ENCODE measurements around the gene XDH.
A peak's percentile ranks its signal among the peaks of the same experiment; 100 is the strongest.

Gene XDH

GRCh38 chr2:31387850-31388249, 26.7 kb downstream of the XDH start:
- H2BK5ac ChIP-seq (ENCODE audit: low read length), result no peak overlapping the region
- no peak overlapping the region for H2AK5ac ChIP-seq (ENCODE audit: low read depth, low read length)
- no peaks in the 10 kb centered on the region for H3K27me3 ChIP-seq (ENCODE audit: control insufficient read depth in 3 of 3, insufficient read depth in 3 of 3, low read depth in 1 of 3, low read length in 3 of 3)
- H3K9ac ChIP-seq (ENCODE audit: low read depth, low read length, poor library complexity), result no peak overlapping the region
- H4K8ac ChIP-seq (ENCODE audit: low read depth, low read length), result no peak overlapping the region
- no CpG with 5 or more reads among the region's 8 CpGs for WGBS, 2 donors (ENCODE audit: extremely low coverage in 2 of 2, insufficient read length in 2 of 2, insufficient replicate concordance in 1 of 2)
- H2BK12ac ChIP-seq (ENCODE audit: low read length), result no peak overlapping the region
- H3K36me3 ChIP-seq (replicated peaks in 1 of 2; ENCODE audit: control insufficient read depth in 2 of 2, insufficient read depth in 2 of 2, low read length in 2 of 2), result no peaks in the 10 kb centered on the region
- no peaks in the 10 kb centered on the region for H3K4me1 ChIP-seq (ENCODE audit: control insufficient read depth in 2 of 2, insufficient read depth in 1 of 2, low read depth in 1 of 2, low read length in 2 of 2)
- H2AFZ ChIP-seq (ENCODE audit: low read length), result no peak overlapping the region
- no peak for DNase-seq (ENCODE audit: low spot score)
- no peaks in the 10 kb centered on the region for H3K79me1 ChIP-seq (ENCODE audit: low read depth, low read length)
- H3K27ac ChIP-seq (replicated peaks; ENCODE audit: low read length), result no peak overlapping the region
- no peak overlapping the region for H3K23ac ChIP-seq (ENCODE audit: low read depth, low read length, poor library complexity)
- no peaks in the 10 kb centered on the region for H3K9me3 ChIP-seq (replicated peaks in 1 of 2; ENCODE audit: control insufficient read depth in 2 of 2, insufficient read depth in 1 of 2, low read depth in 1 of 2, low read length in 2 of 2)
- no peak overlapping the region for H3K14ac ChIP-seq (ENCODE audit: low read length)
- H3K18ac ChIP-seq (ENCODE audit: low read length), result no peak overlapping the region
- H4K91ac ChIP-seq (ENCODE audit: low read depth, low read length, poor library complexity), result no peak overlapping the region
- no peak overlapping the region for H2BK120ac ChIP-seq (ENCODE audit: low read depth, low read length)
- H3K4me2 ChIP-seq (ENCODE audit: insufficient read depth, low read length, poor library complexity, severe bottlenecking), result no peak overlapping the region
- H3K4me3 ChIP-seq (ENCODE audit: low read length in 2 of 2), result no peak overlapping the region
- no peak overlapping the region for H3K4ac ChIP-seq (ENCODE audit: low read length)
- no peak overlapping the region for H2BK15ac ChIP-seq (ENCODE audit: low read length)

DNA sequence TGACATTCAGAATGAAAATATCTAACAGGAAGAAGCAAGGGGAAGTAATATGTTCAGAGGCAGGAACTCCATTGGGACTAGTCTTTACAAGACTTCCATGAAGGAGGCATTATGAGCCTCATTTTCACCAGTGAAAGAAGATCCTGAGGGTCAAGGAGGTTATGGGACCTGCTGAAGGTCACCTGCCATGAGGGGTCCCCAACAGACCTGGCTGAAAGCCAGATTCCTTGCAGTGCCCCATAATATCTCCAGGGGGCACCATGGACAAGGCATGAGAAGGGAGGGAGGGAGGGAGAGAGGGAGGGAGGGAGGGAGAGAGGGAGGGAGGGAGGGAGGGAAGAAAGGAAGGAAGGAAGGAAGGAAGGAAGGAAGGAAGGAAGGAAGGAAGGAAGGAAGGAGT, 27.9 kb downstream of the XDH start:
- H3K4me3 ChIP-seq (ENCODE audit: low read length in 2 of 2), result no peak overlapping the region
- H3K36me3 ChIP-seq (replicated peaks in 1 of 2; ENCODE audit: control insufficient read depth in 2 of 2, insufficient read depth in 2 of 2, low read length in 2 of 2), result no peaks in the 10 kb centered on the region
- no peak overlapping the region for H3K4ac ChIP-seq (ENCODE audit: low read length)
- H3K9ac ChIP-seq (ENCODE audit: low read depth, low read length, poor library complexity), result no peak overlapping the region
- no peak overlapping the region for H3K14ac ChIP-seq (ENCODE audit: low read length)
- no peak overlapping the region for H3K23ac ChIP-seq (ENCODE audit: low read depth, low read length, poor library complexity)
- H2AFZ ChIP-seq (ENCODE audit: low read length), result no peak overlapping the region
- no peak overlapping the region for H2BK120ac ChIP-seq (ENCODE audit: low read depth, low read length)
- H3K27ac ChIP-seq (replicated peaks; ENCODE audit: low read length), result no peak overlapping the region
- H3K4me2 ChIP-seq (ENCODE audit: insufficient read depth, low read length, poor library complexity, severe bottlenecking), result no peak overlapping the region
- no peak overlapping the region for H4K91ac ChIP-seq (ENCODE audit: low read depth, low read length, poor library complexity)
- no peaks in the 10 kb centered on the region for H3K27me3 ChIP-seq (ENCODE audit: control insufficient read depth in 3 of 3, insufficient read depth in 3 of 3, low read depth in 1 of 3, low read length in 3 of 3)
- H2AK5ac ChIP-seq (ENCODE audit: low read depth, low read length), result no peak overlapping the region
- H4K8ac ChIP-seq (ENCODE audit: low read depth, low read length), result no peak overlapping the region
- no peaks in the 10 kb centered on the region for H3K9me3 ChIP-seq (replicated peaks in 1 of 2; ENCODE audit: control insufficient read depth in 2 of 2, insufficient read depth in 1 of 2, low read depth in 1 of 2, low read length in 2 of 2)
- H3K4me1 ChIP-seq (ENCODE audit: control insufficient read depth in 2 of 2, insufficient read depth in 1 of 2, low read depth in 1 of 2, low read length in 2 of 2), result peaks cover 0 to 2% of the 10 kb centered on the region in 2 donors
- H3K18ac ChIP-seq (ENCODE audit: low read length), result no peak overlapping the region
- no peak overlapping the region for H2BK12ac ChIP-seq (ENCODE audit: low read length)
- no peaks in the 10 kb centered on the region for H3K79me1 ChIP-seq (ENCODE audit: low read depth, low read length)
- peak; percentile 12 for DNase-seq (ENCODE audit: low spot score)
- H2BK15ac ChIP-seq (ENCODE audit: low read length), result no peak overlapping the region
- H2BK5ac ChIP-seq (ENCODE audit: low read length), result no peak overlapping the region

DNA sequence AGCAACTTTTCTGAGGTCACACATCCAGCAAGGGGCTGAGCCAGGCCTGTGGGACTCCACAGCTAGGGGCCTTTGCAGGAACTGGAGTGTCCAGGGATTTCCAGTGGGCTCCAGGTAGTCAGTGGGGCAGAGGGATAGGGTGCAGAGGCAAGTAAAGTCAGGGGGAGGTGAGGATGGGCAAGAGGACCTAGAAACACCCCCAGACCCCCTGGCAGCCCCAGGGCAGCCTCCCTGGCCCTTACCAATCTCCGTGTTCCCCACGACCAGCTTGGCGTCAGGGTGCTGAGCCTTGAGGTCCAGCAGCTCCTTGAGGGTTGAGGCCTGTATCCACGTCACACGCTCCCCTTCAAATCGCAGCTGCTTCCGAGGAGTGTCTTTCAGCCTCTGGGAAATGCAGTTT, 28.4 kb downstream of the XDH start:
- no peak overlapping the region for H3K14ac ChIP-seq (ENCODE audit: low read length)
- H3K27ac ChIP-seq (replicated peaks; ENCODE audit: low read length), result no peak overlapping the region
- peaks cover 0 to 2% of the 10 kb centered on the region in 2 donors for H3K4me1 ChIP-seq (ENCODE audit: control insufficient read depth in 2 of 2, insufficient read depth in 1 of 2, low read depth in 1 of 2, low read length in 2 of 2)
- peak overlapping the region; percentile 25 for H2BK15ac ChIP-seq (ENCODE audit: low read length)
- H3K4me3 ChIP-seq (ENCODE audit: low read length in 2 of 2), result no peak overlapping the region
- no peak overlapping the region for H4K8ac ChIP-seq (ENCODE audit: low read depth, low read length)
- no peak overlapping the region for H2AK5ac ChIP-seq (ENCODE audit: low read depth, low read length)
- no peaks in the 10 kb centered on the region for H3K27me3 ChIP-seq (ENCODE audit: control insufficient read depth in 3 of 3, insufficient read depth in 3 of 3, low read depth in 1 of 3, low read length in 3 of 3)
- no peak overlapping the region for H3K18ac ChIP-seq (ENCODE audit: low read length)
- H3K4me2 ChIP-seq (ENCODE audit: insufficient read depth, low read length, poor library complexity, severe bottlenecking), result no peak overlapping the region
- H3K36me3 ChIP-seq (replicated peaks in 1 of 2; ENCODE audit: control insufficient read depth in 2 of 2, insufficient read depth in 2 of 2, low read length in 2 of 2), result no peaks in the 10 kb centered on the region
- no peak for DNase-seq (ENCODE audit: low spot score)
- no peak overlapping the region for H2BK5ac ChIP-seq (ENCODE audit: low read length)
- no peak overlapping the region for H3K4ac ChIP-seq (ENCODE audit: low read length)
- no peak overlapping the region for H4K91ac ChIP-seq (ENCODE audit: low read depth, low read length, poor library complexity)
- H2BK120ac ChIP-seq (ENCODE audit: low read depth, low read length), result no peak overlapping the region
- H3K9ac ChIP-seq (ENCODE audit: low read depth, low read length, poor library complexity), result no peak overlapping the region
- H2AFZ ChIP-seq (ENCODE audit: low read length), result no peak overlapping the region
- no peaks in the 10 kb centered on the region for H3K79me1 ChIP-seq (ENCODE audit: low read depth, low read length)
- no CpG with 5 or more reads among the region's 7 CpGs for WGBS, 2 donors (ENCODE audit: extremely low coverage in 2 of 2, insufficient read length in 2 of 2, insufficient replicate concordance in 1 of 2)
- H2BK12ac ChIP-seq (ENCODE audit: low read length), result no peak overlapping the region
- no peak overlapping the region for H3K23ac ChIP-seq (ENCODE audit: low read depth, low read length, poor library complexity)
- no peaks in the 10 kb centered on the region for H3K9me3 ChIP-seq (replicated peaks in 1 of 2; ENCODE audit: control insufficient read depth in 2 of 2, insufficient read depth in 1 of 2, low read depth in 1 of 2, low read length in 2 of 2)

DNA sequence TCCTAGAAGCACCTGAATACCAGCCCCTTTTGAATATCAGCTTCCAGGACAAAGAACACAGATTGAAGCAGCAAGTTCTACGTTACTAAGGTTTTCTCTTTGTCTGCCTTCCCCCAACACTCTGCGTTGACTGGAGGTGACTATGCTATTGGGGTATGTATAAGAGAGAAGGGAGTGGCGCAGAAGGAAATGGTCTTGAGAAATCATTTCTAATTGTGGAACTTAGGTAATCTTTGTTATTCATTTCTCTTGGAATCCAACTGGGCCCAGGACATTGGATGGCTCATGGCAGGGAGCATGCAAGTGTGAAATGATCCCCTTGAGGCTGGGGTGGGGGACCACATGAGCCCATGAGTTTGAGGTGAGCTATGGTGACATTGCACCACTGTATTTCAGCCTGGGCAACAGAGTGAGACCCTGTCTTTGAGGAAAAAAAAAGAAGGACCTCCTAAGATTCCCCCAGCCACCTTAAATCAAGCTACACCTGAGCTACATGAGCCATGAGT, 29.7 kb downstream of the XDH start:
- Histone ChIP-seq H3K18ac (ENCODE audit: low read length) (no peak overlapping the region), H3K23ac (ENCODE audit: low read depth, low read length, poor library complexity) (no peak overlapping the region), H2AK5ac (ENCODE audit: low read depth, low read length) (no peak overlapping the region), H2BK15ac (ENCODE audit: low read length) (no peak overlapping the region), H2BK120ac (ENCODE audit: low read depth, low read length) (no peak overlapping the region), H3K9ac (ENCODE audit: low read depth, low read length, poor library complexity) (no peak overlapping the region), H3K79me1 (ENCODE audit: low read depth, low read length) (no peaks in the 10 kb centered on the region), H2AFZ (ENCODE audit: low read length) (no peak overlapping the region), H4K91ac (ENCODE audit: low read depth, low read length, poor library complexity) (no peak overlapping the region), H2BK5ac (ENCODE audit: low read length) (no peak overlapping the region), H3K4me1 (ENCODE audit: control insufficient read depth in 2 of 2, insufficient read depth in 1 of 2, low read depth in 1 of 2, low read length in 2 of 2) (peaks cover 0 to 2% of the 10 kb centered on the region in 2 donors), H3K36me3 (replicated peaks in 1 of 2; ENCODE audit: control insufficient read depth in 2 of 2, insufficient read depth in 2 of 2, low read length in 2 of 2) (no peaks in the 10 kb centered on the region), H3K27ac (replicated peaks; ENCODE audit: low read length) (no peak overlapping the region), H2BK12ac (ENCODE audit: low read length) (no peak overlapping the region), H4K8ac (ENCODE audit: low read depth, low read length) (no peak overlapping the region), H3K4me2 (ENCODE audit: insufficient read depth, low read length, poor library complexity, severe bottlenecking) (no peak overlapping the region), H3K9me3 (replicated peaks in 1 of 2; ENCODE audit: control insufficient read depth in 2 of 2, insufficient read depth in 1 of 2, low read depth in 1 of 2, low read length in 2 of 2) (no peaks in the 10 kb centered on the region), H3K4me3 (ENCODE audit: low read length in 2 of 2) (no peak overlapping the region), H3K14ac (ENCODE audit: low read length) (no peak overlapping the region), H3K4ac (ENCODE audit: low read length) (no peak overlapping the region), H3K27me3 (ENCODE audit: control insufficient read depth in 3 of 3, insufficient read depth in 3 of 3, low read depth in 1 of 3, low read length in 3 of 3) (no peaks in the 10 kb centered on the region)
- WGBS, 2 donors (ENCODE audit: extremely low coverage in 2 of 2, insufficient read length in 2 of 2, insufficient replicate concordance in 1 of 2), result no CpG with 5 or more reads among the region's 3 CpGs
- no peak for DNase-seq (ENCODE audit: low spot score)
